Esophagus muscularis mucosa (tissue), 4 donors: ENCODE results near the gene ANGPTL4.
A peak's percentile ranks its signal among the peaks of the same experiment; 100 is the strongest.

Source experiments
- EP300 ChIP-seq: sonication (generic); formaldehyde crosslinking; IDR thresholded peaks from one replicate; pipeline ENCODE4 v1.6.1; 2017; ENCODE audit warnings: antibody characterized with exemption
- POLR2A ChIP-seq: fragments of 450-650 bp; IDR thresholded peaks from one replicate; pipeline ENCODE4 v1.6.1; 2017; ENCODE audit warnings: antibody characterized with exemption, moderate library complexity, mild to moderate bottlenecking, low read depth
- TF ChIP-seq, protein P1 (sequence below), 3 experiments: fragments of 200-600 bp in 2 of 3; fragments of 450-650 bp in 1 of 3; sonication (generic) in 2 of 3; IDR thresholded peaks; one replicate each; pipeline ENCODE4 v1.5.1; 2017 to 2019; ENCODE audit warnings: antibody characterized with exemption in 3 of 3, mild to moderate bottlenecking in 2 of 3, moderate library complexity in 1 of 3

DNA sequence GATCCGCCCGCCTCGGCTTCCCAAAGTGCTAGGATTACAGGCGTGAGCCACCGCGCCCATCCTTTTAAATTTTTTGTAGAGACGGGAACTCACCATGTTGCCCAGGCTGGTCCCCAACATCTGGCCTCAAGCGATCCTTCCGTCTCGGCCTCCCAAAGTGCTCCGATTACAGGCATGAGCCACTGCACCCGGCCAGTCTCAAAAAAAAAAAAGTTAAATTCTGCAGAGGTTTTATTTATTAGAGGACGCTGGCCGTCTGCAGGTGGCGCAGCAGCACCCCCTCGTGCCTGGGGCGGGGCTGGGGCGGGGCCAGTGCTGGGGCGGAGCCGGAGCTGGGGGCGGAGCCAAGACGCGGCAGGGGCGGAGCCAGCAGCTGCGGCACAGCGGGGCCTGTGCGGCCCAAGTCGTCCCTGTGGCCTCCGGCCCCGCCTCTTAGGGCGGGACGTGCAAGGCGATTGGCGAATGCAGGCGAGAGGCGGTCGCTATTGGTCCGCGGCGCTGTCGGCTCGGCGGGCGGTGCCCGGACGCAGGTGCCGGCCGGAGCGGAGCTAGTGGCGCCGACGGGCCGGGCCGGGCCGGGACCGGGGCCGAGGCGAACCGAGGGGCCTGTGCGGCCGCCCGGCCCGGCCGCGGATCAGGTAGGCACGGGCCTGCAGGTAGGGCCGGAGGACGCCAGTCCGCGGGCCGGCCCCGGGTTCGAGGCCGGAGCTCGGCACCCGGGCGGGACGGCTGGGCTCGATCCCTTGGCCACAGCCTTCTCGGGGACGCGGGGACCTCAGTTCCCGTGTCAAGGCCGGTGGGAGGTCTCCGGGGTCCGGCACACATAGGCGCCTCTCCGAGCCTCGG is 49.1 kb downstream of the ANGPTL4 start, which contains the start of gene MARCHF2:
- TF ChIP-seq, protein P1, sequence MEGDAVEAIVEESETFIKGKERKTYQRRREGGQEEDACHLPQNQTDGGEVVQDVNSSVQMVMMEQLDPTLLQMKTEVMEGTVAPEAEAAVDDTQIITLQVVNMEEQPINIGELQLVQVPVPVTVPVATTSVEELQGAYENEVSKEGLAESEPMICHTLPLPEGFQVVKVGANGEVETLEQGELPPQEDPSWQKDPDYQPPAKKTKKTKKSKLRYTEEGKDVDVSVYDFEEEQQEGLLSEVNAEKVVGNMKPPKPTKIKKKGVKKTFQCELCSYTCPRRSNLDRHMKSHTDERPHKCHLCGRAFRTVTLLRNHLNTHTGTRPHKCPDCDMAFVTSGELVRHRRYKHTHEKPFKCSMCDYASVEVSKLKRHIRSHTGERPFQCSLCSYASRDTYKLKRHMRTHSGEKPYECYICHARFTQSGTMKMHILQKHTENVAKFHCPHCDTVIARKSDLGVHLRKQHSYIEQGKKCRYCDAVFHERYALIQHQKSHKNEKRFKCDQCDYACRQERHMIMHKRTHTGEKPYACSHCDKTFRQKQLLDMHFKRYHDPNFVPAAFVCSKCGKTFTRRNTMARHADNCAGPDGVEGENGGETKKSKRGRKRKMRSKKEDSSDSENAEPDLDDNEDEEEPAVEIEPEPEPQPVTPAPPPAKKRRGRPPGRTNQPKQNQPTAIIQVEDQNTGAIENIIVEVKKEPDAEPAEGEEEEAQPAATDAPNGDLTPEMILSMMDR (IDR thresholded peaks at IDR 0.05): peak; percentile 71 to 82 (median 79)
- no peak for TF ChIP-seq POLR2A
- TF ChIP-seq EP300: no peak
